GM04504 (cell line): Measurements from ENCODE around the gene SNTG2.
"Not testable (repeated sequence)": the region's sequence is repeated elsewhere in the genome, so short reads cannot be mapped to it uniquely, and the experiment has no call there.

Experiments
- DNase-seq: peaks from one replicate; pipeline ENCODE4 v3.0.0-alpha.2; 2012; ENCODE audit warnings: low read depth

SNTG2 gene

GRCh38 chr2:1375794-1376193, 425.1 kb downstream of the SNTG2 start:
- no peak for DNase-seq

- no peak for DNase-seq
Measured at GRCh38 chr2:1377473-1377872, 426.8 kb downstream of the SNTG2 start.

- DNase-seq, result no peak
Measured at GRCh38 chr2:1378456-1379150, 428.0 kb downstream of the SNTG2 start.

GRCh38 chr2:1381644-1382043, 431.0 kb downstream of the SNTG2 start:
- DNase-seq, result no peak

- not testable (repeated sequence) for DNase-seq
Measured at GRCh38 chr2:1387954-1388725, 437.5 kb downstream of the SNTG2 start.

- not testable (repeated sequence) for DNase-seq
Measured at GRCh38 chr2:1390118-1390517, 439.5 kb downstream of the SNTG2 start.

- no peak for DNase-seq
Measured at GRCh38 chr2:1393321-1393720, 442.7 kb downstream of the SNTG2 start.

GRCh38 chr2:1394709-1395408, 444.2 kb downstream of the SNTG2 start:
- DNase-seq, result no peak

GRCh38 chr2:1397350-1397749, 446.7 kb downstream of the SNTG2 start:
- DNase-seq, result no peak

GRCh38 chr2:1398191-1398590, 447.5 kb downstream of the SNTG2 start:
- DNase-seq, result no peak

- DNase-seq, result no peak
Measured at GRCh38 chr2:1400943-1401735, 450.5 kb downstream of the SNTG2 start.

- DNase-seq, result no peak
Measured at GRCh38 chr2:1402064-1402463, 451.4 kb downstream of the SNTG2 start.

GRCh38 chr2:1403565-1403964, 452.9 kb downstream of the SNTG2 start:
- DNase-seq, result no peak

GRCh38 chr2:1405124-1405523, 454.5 kb downstream of the SNTG2 start:
- no peak for DNase-seq

GRCh38 chr2:1405967-1406366, 455.3 kb downstream of the SNTG2 start:
- DNase-seq, result no peak

- no peak for DNase-seq
Measured at GRCh38 chr2:1406434-1406833, 455.8 kb downstream of the SNTG2 start.

GRCh38 chr2:1407950-1408675, 457.5 kb downstream of the SNTG2 start:
- DNase-seq, result no peak

GRCh38 chr2:1413156-1413710, 462.6 kb downstream of the SNTG2 start, which contains the start of gene TPO:
TPO (plus strand) TSS chr2:1413463; CDS start chr2:1414409, 946 bp downstream.
- no peak for DNase-seq

- no peak for DNase-seq
Measured at GRCh38 chr2:1414121-1414520, 463.5 kb downstream of the SNTG2 start.

GRCh38 chr2:1414901-1415300, 464.3 kb downstream of the SNTG2 start:
- not testable (repeated sequence) for DNase-seq

- no peak for DNase-seq
Measured at GRCh38 chr2:1415501-1415900, 464.9 kb downstream of the SNTG2 start.
